ENCODE measurements around the gene DPEP3.

GRCh38 chr16:67957622-67958021 lies 22.7 kb downstream of the DPEP3 start:
- no peak for TF ChIP-seq CTCF (IDR thresholded peaks at IDR 0.05; ENCODE audit: low read length)
- no peak for TF ChIP-seq EZH2 (IDR thresholded peaks at IDR 0.05; ENCODE audit: borderline replicate concordance, low read length)

Measured in OCI-LY1 (cell line).